ENCODE data around the gene SLC12A7. TPM values are rescaled to one million over a fixed set of nuclear protein-coding genes. Genes with fewer than 3 reads are reported as not detected.

Gene SLC12A7
- total and polyA plus RNA-seq, 12 donors, result 1.3 to 52.6 (median 24.4) TPM

- H3K9me3 ChIP-seq (replicated peaks in 1 of 3), result no peaks in the 10 kb centered on the region
- peak overlapping the region in 3 of 5 donors; percentile 32 to 71 (median 62) for H3K27ac ChIP-seq
- TF ChIP-seq POLR2A (IDR thresholded peaks at IDR 0.05) (no peak), CTCF (IDR thresholded peaks at IDR 0.05) (peak in 3 of 6 experiments; percentile 16 to 22 (median 20))
- H3K27me3 ChIP-seq, result peaks cover 20% of the 10 kb centered on the region
- peak overlapping the region in 3 of 4 donors; percentile 3 to 60 (median 28) for H3K4me3 ChIP-seq
- intact Hi-C loops (cut with DNase I), result loop anchor here (10.0 kb wide), 1 partner anchor 140 kb away; no protein-coding TSS in a partner anchor
- WGBS, 4 donors, result 0 to 2% (median 1%) methylated on average over 1 to 88 of the region's 88 CpGs
- DNase-seq, result peak; percentile 62 to 76 (median 72)
- H3K36me3 ChIP-seq (replicated peaks in 1 of 2), result no peaks in the 10 kb centered on the region
- H3K4me1 ChIP-seq (replicated peaks in 1 of 2), result peaks cover 4 to 19% of the 10 kb centered on the region in 2 donors
Observed at GRCh38 chr5:1004461-1005248, 107.2 kb downstream of the SLC12A7 start.

- WGBS, 4 donors, result 61 to 70% (median 67%) methylated on average over 20 to 21 of the region's 21 CpGs
- intact Hi-C loops (cut with DNase I), result loop anchor here (10.0 kb wide), 1 partner anchor 141 kb away; no protein-coding TSS in a partner anchor
- Histone ChIP-seq H3K4me3 (no peak overlapping the region), H3K4me1 (replicated peaks in 1 of 2) (peaks cover 0 to 12% of the 10 kb centered on the region in 2 donors), H3K9me3 (replicated peaks in 1 of 3) (no peaks in the 10 kb centered on the region), H3K27ac (peak overlapping the region in 1 of 5 donors; percentile 71), H3K27me3 (peaks cover 9% of the 10 kb centered on the region), H3K36me3 (replicated peaks in 1 of 2) (no peaks in the 10 kb centered on the region)
- DNase-seq, result peak in 6 of 7 donors; percentile 10 to 50 (median 16)
- TF ChIP-seq CTCF (IDR thresholded peaks at IDR 0.05) (no peak), POLR2A (IDR thresholded peaks at IDR 0.05) (no peak)
Observed at GRCh38 chr5:1003296-1003937, 108.4 kb downstream of the SLC12A7 start.

- Histone ChIP-seq H3K36me3 (replicated peaks in 1 of 2) (no peaks in the 10 kb centered on the region), H3K27me3 (peaks cover 4% of the 10 kb centered on the region), H3K4me3 (no peak overlapping the region), H3K9me3 (replicated peaks in 1 of 3) (no peaks in the 10 kb centered on the region), H3K27ac (no peak overlapping the region), H3K4me1 (replicated peaks in 1 of 2) (peaks cover 0 to 12% of the 10 kb centered on the region in 2 donors)
- TF ChIP-seq POLR2A (IDR thresholded peaks at IDR 0.05), result no peak
- no peak for TF ChIP-seq CTCF (IDR thresholded peaks at IDR 0.05)
- peak in 4 of 7 donors; percentile 5 to 23 (median 13) for DNase-seq
- intact Hi-C loops (cut with DNase I), result loop anchor here (10.0 kb wide), 1 partner anchor 142 kb away; no protein-coding TSS in a partner anchor
- WGBS, 4 donors, result 89 to 94% (median 90%) methylated on average over 13 of the region's 13 CpGs
Observed at GRCh38 chr5:1002836-1003235, 109.0 kb downstream of the SLC12A7 start.

- TF ChIP-seq CTCF (IDR thresholded peaks at IDR 0.05), result no peak
- no peak for TF ChIP-seq POLR2A (IDR thresholded peaks at IDR 0.05)
- Histone ChIP-seq H3K27ac (no peak overlapping the region), H3K4me3 (no peak overlapping the region), H3K27me3 (no peaks in the 10 kb centered on the region), H3K36me3 (replicated peaks in 1 of 2) (no peaks in the 10 kb centered on the region), H3K9me3 (replicated peaks in 1 of 3) (no peaks in the 10 kb centered on the region), H3K4me1 (replicated peaks in 1 of 2) (peaks cover 0 to 12% of the 10 kb centered on the region in 2 donors)
- 70 to 78% (median 76%) methylated on average over 2 to 4 of the region's 4 CpGs; no CpG with 5 or more reads in 1 of the 4 donors for whole genome bisulfite sequencing, 4 donors
- DNase-seq, result no peak
- intact Hi-C loops (cut with DNase I), result loop anchor here (10.0 kb wide), 1 partner anchor 143 kb away; no protein-coding TSS in a partner anchor
Observed at GRCh38 chr5:1002271-1002546, 109.7 kb downstream of the SLC12A7 start.
